Natural killer cell (primary cell): Measurements from ENCODE around the gene MARCHF4. TPM values are rescaled to one million over a fixed set of nuclear protein-coding genes. Genes with fewer than 3 reads are reported as not detected.

Experiments
- ATAC-seq, 3 donors: fragments of 150-1000 bp in 2 of 3; fragments of 200-7000 bp in 1 of 3; cut with Tn5 transposase; 1 replicate in 1 of 3; 2 replicates in 2 of 3; pipeline ENCODE4 v1.10.0; 2021; ENCODE audit warnings: mild to moderate bottlenecking in 2 of 3, moderate library complexity in 2 of 3
- DNase-seq, 2 donors: peaks; one replicate each; pipeline versions ENCODE4 v3.0.0 to v3.0.0-alpha.2; 2013 to 2021; ENCODE audit warnings: mixed read lengths in 1 of 2
- H3K27ac ChIP-seq: one replicate; pipeline ENCODE4 v1.5.1; 2013; ENCODE audit warnings: mild to moderate bottlenecking, low read length
- H3K27me3 ChIP-seq: one replicate; pipeline ENCODE4 v1.6.1; 2013; ENCODE audit warnings: low read length; ENCODE audit not compliant: control insufficient read depth, insufficient read depth
- H3K36me3 ChIP-seq: one replicate; pipeline ENCODE4 v1.6.1; 2013; ENCODE audit warnings: low read length; ENCODE audit not compliant: control insufficient read depth, insufficient read depth
- H3K4me1 ChIP-seq: one replicate; pipeline ENCODE4 v1.6.1; 2013; ENCODE audit warnings: low read length; ENCODE audit not compliant: control insufficient read depth, insufficient read depth
- H3K4me3 ChIP-seq: one replicate; pipeline ENCODE4 v1.5.1; 2013; ENCODE audit warnings: low read length
- H3K9me3 ChIP-seq: one replicate; pipeline ENCODE4 v1.6.1; 2013; ENCODE audit warnings: low read length; ENCODE audit not compliant: control insufficient read depth, insufficient read depth
- H3K27ac Mint-ChIP-seq, 2 donors: one replicate each; pipeline ENCODE4 v1.8.0; 2022; ENCODE audit warnings: mild to moderate bottlenecking in 2 of 2, mixed read lengths in 2 of 2, moderate library complexity in 1 of 2
- H3K27me3 Mint-ChIP-seq, 2 donors: one replicate each; pipeline ENCODE4 v1.8.0; 2022; ENCODE audit warnings: low read depth in 2 of 2, mixed read lengths in 2 of 2
- H3K36me3 Mint-ChIP-seq: one replicate; pipeline ENCODE4 v1.8.0; 2022; ENCODE audit warnings: mixed read lengths
- H3K4me1 Mint-ChIP-seq, 2 donors: one replicate each; pipeline ENCODE4 v1.8.0; 2022; ENCODE audit warnings: mixed read lengths in 2 of 2
- H3K4me3 Mint-ChIP-seq: one replicate; pipeline ENCODE4 v1.8.0; 2022; ENCODE audit warnings: mild to moderate bottlenecking, moderate library complexity, mixed read lengths
- H3K9me3 Mint-ChIP-seq, 2 donors: one replicate each; pipeline ENCODE4 v1.8.0; 2022; ENCODE audit warnings: mixed read lengths in 2 of 2
- WGBS: methylation state at CpG from one replicate; pipeline ENCODE4 v1.1.7; 2013; ENCODE audit warnings: missing lambda C conversion rate; ENCODE audit not compliant: insufficient coverage; 5-methylcytosine and 5-hydroxymethylcytosine counted together
- intact Hi-C: fragments of 100-400 bp; cut with micrococcal nuclease; formaldehyde crosslinking; loops from one replicate; pipeline ENCODE4 v1.14.2; 2022
- total RNA-seq, 4 donors: library from RNA; stranded (reverse); fragments of 120-200 nt in 1 of 4; gene quantifications; one replicate each; pipeline versions ENCODE4 v1.2.3 to v1.2.4, GENCODE V29; 2013 to 2022
- TF ChIP-seq, protein P1 (sequence below): fragments of 200-600 bp; IDR thresholded peaks from one replicate; pipeline ENCODE4 v1.8.0; 2022; ENCODE audit warnings: antibody characterized with exemption

MARCHF4 gene
- total RNA-seq, 3 donors from 2014 or later (not counting 1 experiment from before 2014, with no cell fraction given), result not detected

DNA sequence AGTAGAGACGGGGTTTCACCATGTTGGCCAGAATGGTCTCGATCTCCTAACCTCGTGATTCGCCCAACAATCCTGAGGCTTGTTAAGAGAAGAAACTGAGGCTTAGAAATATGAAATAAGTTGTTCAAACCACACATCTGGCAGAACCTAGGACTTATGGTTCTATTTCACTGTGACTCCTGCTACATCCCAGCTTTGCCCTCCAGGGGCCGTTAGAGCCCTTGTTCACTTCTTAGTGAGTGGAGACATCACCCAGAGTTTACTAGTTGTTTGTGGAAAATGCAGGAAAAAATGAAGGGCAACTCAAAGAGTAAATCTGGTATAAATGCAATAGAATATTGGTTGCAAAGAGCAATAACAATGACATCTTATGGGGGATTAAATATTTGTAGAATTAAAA, 43.9 kb downstream of the MARCHF4 start:
- no peak overlapping the region for H3K4me3 Mint-ChIP-seq
- no peaks in the 10 kb centered on the region for H3K36me3 Mint-ChIP-seq
- peaks cover 0 to 5% of the 10 kb centered on the region in 2 donors for H3K4me1 Mint-ChIP-seq
- no peaks in the 10 kb centered on the region for H3K4me1 ChIP-seq
- H3K4me3 ChIP-seq, result no peak overlapping the region
- H3K27ac ChIP-seq, result no peak overlapping the region
- no peaks in the 10 kb centered on the region for H3K36me3 ChIP-seq
- intact Hi-C loops, result loop anchor here (1.0 kb wide), 1 partner anchor 76 kb away; no protein-coding TSS in a partner anchor
- H3K27me3 ChIP-seq, result no peaks in the 10 kb centered on the region
- H3K9me3 ChIP-seq, result no peaks in the 10 kb centered on the region
- 93% methylated on average over 5 of the region's 5 CpGs for WGBS
- H3K9me3 Mint-ChIP-seq, result no peaks in the 10 kb centered on the region
- H3K27ac Mint-ChIP-seq, result no peak overlapping the region
- TF ChIP-seq, protein P1, sequence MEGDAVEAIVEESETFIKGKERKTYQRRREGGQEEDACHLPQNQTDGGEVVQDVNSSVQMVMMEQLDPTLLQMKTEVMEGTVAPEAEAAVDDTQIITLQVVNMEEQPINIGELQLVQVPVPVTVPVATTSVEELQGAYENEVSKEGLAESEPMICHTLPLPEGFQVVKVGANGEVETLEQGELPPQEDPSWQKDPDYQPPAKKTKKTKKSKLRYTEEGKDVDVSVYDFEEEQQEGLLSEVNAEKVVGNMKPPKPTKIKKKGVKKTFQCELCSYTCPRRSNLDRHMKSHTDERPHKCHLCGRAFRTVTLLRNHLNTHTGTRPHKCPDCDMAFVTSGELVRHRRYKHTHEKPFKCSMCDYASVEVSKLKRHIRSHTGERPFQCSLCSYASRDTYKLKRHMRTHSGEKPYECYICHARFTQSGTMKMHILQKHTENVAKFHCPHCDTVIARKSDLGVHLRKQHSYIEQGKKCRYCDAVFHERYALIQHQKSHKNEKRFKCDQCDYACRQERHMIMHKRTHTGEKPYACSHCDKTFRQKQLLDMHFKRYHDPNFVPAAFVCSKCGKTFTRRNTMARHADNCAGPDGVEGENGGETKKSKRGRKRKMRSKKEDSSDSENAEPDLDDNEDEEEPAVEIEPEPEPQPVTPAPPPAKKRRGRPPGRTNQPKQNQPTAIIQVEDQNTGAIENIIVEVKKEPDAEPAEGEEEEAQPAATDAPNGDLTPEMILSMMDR, result no peak
- DNase-seq (peak in 1 of 2 donors; percentile 53), ATAC-seq (peak in 2 of 3 donors; percentile 49 to 50)
- H3K27me3 Mint-ChIP-seq, result peaks cover 3 to 8% of the 10 kb centered on the region in 2 donors

DNA sequence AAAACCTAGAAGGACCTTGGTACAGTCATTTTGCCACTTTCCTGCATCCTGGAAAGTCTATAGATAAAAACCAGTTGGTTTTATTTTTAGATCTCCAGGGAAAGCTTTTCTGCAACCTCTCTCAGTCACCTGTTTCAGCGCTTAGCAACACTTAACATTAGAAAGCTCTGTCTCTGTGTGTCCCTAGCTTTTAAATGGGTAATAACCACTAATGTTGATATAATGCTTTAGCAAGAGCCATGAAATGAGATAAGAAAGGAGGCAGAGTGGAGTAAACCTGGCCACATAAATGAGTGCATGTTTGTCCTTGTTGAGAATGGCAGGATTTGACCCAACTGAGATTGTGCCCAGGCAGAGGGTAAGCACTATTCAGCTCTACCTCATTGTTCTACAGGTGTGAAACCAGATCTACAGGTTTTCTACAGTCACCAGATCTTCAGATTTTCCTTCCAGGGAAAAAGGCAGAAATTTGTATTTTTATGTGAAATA, 44.8 kb downstream of the MARCHF4 start:
- Histone ChIP-seq H3K36me3 (no peaks in the 10 kb centered on the region), H3K4me1 (no peaks in the 10 kb centered on the region), H3K4me3 (no peak overlapping the region), H3K27me3 (no peaks in the 10 kb centered on the region), H3K9me3 (no peaks in the 10 kb centered on the region), H3K27ac (no peak overlapping the region)
- 100% methylated on average over 1 of the region's 1 CpG for WGBS
- no peak for ATAC-seq
- H3K27me3 Mint-ChIP-seq, result peaks cover 3 to 8% of the 10 kb centered on the region in 2 donors
- no peaks in the 10 kb centered on the region for H3K36me3 Mint-ChIP-seq
- intact Hi-C loops, result no loop called here
- TF ChIP-seq, protein P1, result no peak
- no peak for DNase-seq
- peaks cover 0 to 5% of the 10 kb centered on the region in 2 donors for H3K4me1 Mint-ChIP-seq
- H3K27ac Mint-ChIP-seq, result no peak overlapping the region
- no peaks in the 10 kb centered on the region for H3K9me3 Mint-ChIP-seq
- H3K4me3 Mint-ChIP-seq, result no peak overlapping the region

Other genes starting within 250 kb of the MARCHF4 start
- gene SMARCAL1, start 40.0 kb upstream of the MARCHF4 start, total RNA-seq, result 10 to 100 TPM; 18.7 to 25.6 (median 22.8) TPM
- gene RPL37A, start 126.4 kb upstream of the MARCHF4 start, total RNA-seq, result 1,000 to 10,000 TPM; 1,429 to 1,793 (median 1,744) TPM